H9 (cell line): ENCODE results near the gene SPEM3. TPM values are rescaled to one million over a fixed set of nuclear protein-coding genes. Genes with fewer than 3 reads are reported as not detected.

ENCODE experiments used
- DNase-seq: peaks from one replicate; pipeline ENCODE4 v3.0.0-alpha.2; 2017
- H2AFZ ChIP-seq: one replicate; pipeline ENCODE4 v1.6.1; 2013; ENCODE audit warnings: mild to moderate bottlenecking, low read length, control low read depth, moderate library complexity
- H2AK5ac ChIP-seq: 2 replicates; pipeline ENCODE4 v1.6.1; 2013; ENCODE audit warnings: low read length, control low read depth, mixed read lengths; ENCODE audit not compliant: insufficient read length
- H2BK120ac ChIP-seq: one replicate; pipeline ENCODE4 v1.6.1; 2013; ENCODE audit warnings: low read depth, mild to moderate bottlenecking, low read length, control low read depth, inconsistent platforms; ENCODE audit not compliant: poor library complexity, severe bottlenecking
- H2BK12ac ChIP-seq: 2 replicates; pipeline ENCODE4 v1.6.1; 2013; ENCODE audit warnings: low read length, control low read depth, mixed read lengths, low read depth; ENCODE audit not compliant: insufficient read length
- H2BK15ac ChIP-seq: 2 replicates; pipeline ENCODE4 v1.6.1; 2013; ENCODE audit warnings: low read depth, low read length, control low read depth
- H2BK20ac ChIP-seq: one replicate; pipeline ENCODE4 v1.6.1; 2013; ENCODE audit warnings: low read depth, mild to moderate bottlenecking, low read length, control low read depth, inconsistent platforms; ENCODE audit not compliant: poor library complexity, severe bottlenecking
- H2BK5ac ChIP-seq: 2 replicates; pipeline ENCODE4 v1.6.1; 2013; ENCODE audit warnings: low read length, control low read depth, mixed read lengths; ENCODE audit not compliant: insufficient read length
- H3K14ac ChIP-seq: 2 replicates; pipeline ENCODE4 v1.6.1; 2013; ENCODE audit warnings: low read length, control low read depth; ENCODE audit not compliant: insufficient read depth
- H3K18ac ChIP-seq: 2 replicates; pipeline ENCODE4 v1.6.1; 2013; ENCODE audit warnings: low read depth, mild to moderate bottlenecking, mixed read lengths, low read length, control low read depth; ENCODE audit not compliant: insufficient read length
- H3K23ac ChIP-seq: 2 replicates; pipeline ENCODE4 v1.6.1; 2013; ENCODE audit warnings: low read length, control low read depth, mixed read lengths, low read depth; ENCODE audit not compliant: insufficient read length
- H3K23me2 ChIP-seq: 2 replicates; pipeline ENCODE4 v1.6.1; 2013; ENCODE audit warnings: low read depth, mild to moderate bottlenecking, mixed read lengths, low read length, control low read depth; ENCODE audit not compliant: insufficient read length, poor library complexity, severe bottlenecking
- H3K27ac ChIP-seq: 2 replicates; pipeline ENCODE4 v1.5.1; 2013; ENCODE audit warnings: low read length, control low read depth, mixed read lengths, low read depth; ENCODE audit not compliant: insufficient read length
- H3K27me3 ChIP-seq: 2 replicates; pipeline ENCODE4 v1.6.1; 2013; ENCODE audit warnings: low read length, control low read depth, inconsistent platforms; ENCODE audit not compliant: insufficient read depth
- H3K4ac ChIP-seq: 2 replicates; pipeline ENCODE4 v1.6.1; 2013; ENCODE audit warnings: low read depth, mild to moderate bottlenecking, control low read depth, inconsistent platforms, low read length, moderate library complexity
- H3K4me1 ChIP-seq: 2 replicates; pipeline ENCODE4 v1.6.1; 2013; ENCODE audit warnings: low read length, control low read depth, inconsistent platforms; ENCODE audit not compliant: insufficient read depth
- H3K4me2 ChIP-seq: 2 replicates; pipeline ENCODE4 v1.6.1; 2013; ENCODE audit warnings: low read length, control low read depth, mixed read lengths; ENCODE audit not compliant: insufficient read length, insufficient read depth
- H3K56ac ChIP-seq: 2 replicates; pipeline ENCODE4 v1.6.1; 2013; ENCODE audit warnings: low read depth, mild to moderate bottlenecking, mixed read lengths, low read length, control low read depth; ENCODE audit not compliant: insufficient read length
- H3K79me1 ChIP-seq: 2 replicates; pipeline ENCODE4 v1.6.1; 2013; ENCODE audit warnings: low read depth, mild to moderate bottlenecking, moderate library complexity, low read length, control low read depth, inconsistent platforms; ENCODE audit not compliant: insufficient read depth, poor library complexity, severe bottlenecking
- H3K79me2 ChIP-seq: 2 replicates; pipeline ENCODE4 v1.6.1; 2013; ENCODE audit warnings: low read length, control low read depth, inconsistent platforms; ENCODE audit not compliant: insufficient read depth
- H3K9ac ChIP-seq: 2 replicates; pipeline ENCODE4 v1.6.1; 2013; ENCODE audit warnings: low read length, control low read depth, mixed read lengths; ENCODE audit not compliant: insufficient read length; ENCODE audit errors: extremely low read depth
- H3K9me3 ChIP-seq: one replicate; pipeline ENCODE4 v1.6.1; 2013; ENCODE audit warnings: low read depth, low read length, inconsistent platforms; ENCODE audit not compliant: control insufficient read depth
- H3T11ph ChIP-seq: one replicate; pipeline ENCODE4 v1.6.1; 2013; ENCODE audit warnings: mild to moderate bottlenecking, low read length, control low read depth, inconsistent platforms
- H4K20me1 ChIP-seq: one replicate; pipeline ENCODE4 v1.6.1; 2013; ENCODE audit not compliant: control insufficient read depth, insufficient read length, insufficient read depth
- H4K5ac ChIP-seq: 2 replicates; pipeline ENCODE4 v1.6.1; 2013; ENCODE audit warnings: low read depth, mild to moderate bottlenecking, mixed read lengths, low read length, control low read depth; ENCODE audit not compliant: insufficient read length
- H4K8ac ChIP-seq: replicated peaks from 2 replicates; pipeline ENCODE4 v1.6.1; 2013; ENCODE audit warnings: low read length, control low read depth, mixed read lengths, low read depth; ENCODE audit not compliant: insufficient read length
- H4K91ac ChIP-seq: 2 replicates; pipeline ENCODE4 v1.6.1; 2013; ENCODE audit warnings: low read depth, mild to moderate bottlenecking, moderate library complexity, mixed read lengths, low read length, control low read depth; ENCODE audit not compliant: insufficient read length
- H3K27ac Mint-ChIP-seq, 3 experiments: 2 replicates in 2 of 3; 3 replicates in 1 of 3; pipeline ENCODE4 v1.8.0; 2020 to 2021; ENCODE audit warnings: mixed read lengths in 3 of 3, mild to moderate bottlenecking in 1 of 3, moderate library complexity in 1 of 3
- H3K27me3 Mint-ChIP-seq: 2 replicates; pipeline ENCODE4 v1.8.0; 2021; ENCODE audit warnings: low read depth, mild to moderate bottlenecking, moderate library complexity, mixed read lengths
- H3K36me3 Mint-ChIP-seq, 3 experiments: 2 replicates in 2 of 3; 3 replicates in 1 of 3; pipeline ENCODE4 v1.8.0; 2020 to 2021; ENCODE audit warnings: low read depth in 3 of 3, mixed read lengths in 3 of 3; ENCODE audit not compliant: insufficient read depth in 1 of 3
- H3K4me1 Mint-ChIP-seq, 2 experiments: 2 replicates each; pipeline ENCODE4 v1.8.0; 2020; ENCODE audit warnings: mixed read lengths in 2 of 2
- H3K4me3 Mint-ChIP-seq, 2 experiments: 2 replicates in 1 of 2; 3 replicates in 1 of 2; pipeline ENCODE4 v1.8.0; 2020 to 2021; ENCODE audit warnings: mild to moderate bottlenecking in 2 of 2, mixed read lengths in 2 of 2, moderate library complexity in 1 of 2
- H3K9me3 Mint-ChIP-seq, 2 experiments: 2 replicates in 1 of 2; 3 replicates in 1 of 2; pipeline ENCODE4 v1.8.0; 2020; ENCODE audit warnings: mild to moderate bottlenecking in 2 of 2, mixed read lengths in 2 of 2, moderate library complexity in 1 of 2
- CTCF ChIP-seq: fragments of 200-600 bp; sonication (generic); conservative IDR thresholded peaks from 3 replicates; pipeline ENCODE4 v1.8.0; 2021; ENCODE audit warnings: antibody characterized with exemption, mild to moderate bottlenecking
- WGBS: extraction: QIAGEN DNeasy Blood & Tissue Kit; methylation state at CpG from one replicate; pipeline ENCODE4 v1.1.7; 2013; ENCODE audit warnings: missing lambda C conversion rate, low lambda C conversion rate, mixed read lengths; ENCODE audit not compliant: insufficient read length; ENCODE audit errors: extremely low coverage; 5-methylcytosine and 5-hydroxymethylcytosine counted together
- total RNA-seq: library from RNA; stranded (reverse); gene quantifications from 2 replicates; pipeline ENCODE4 v1.2.1, GENCODE V29; 2021

The SPEM3 gene
- total RNA-seq, 1 experiment from 2014 or later = not detected

- Histone ChIP-seq H3K79me1 (no peaks in the 10 kb centered on the region), H3K56ac (no peak within 1 kb of the TSS), H2BK12ac (no peak within 1 kb of the TSS), H4K20me1 (no peaks in the 10 kb centered on the region), H3K27me3 (peaks cover 1% of the 10 kb centered on the region; the same call in 1 of the 2 replicates), H3K14ac (no peak within 1 kb of the TSS), H3T11ph (no peak within 1 kb of the TSS), H2BK20ac (no peak within 1 kb of the TSS), H3K23ac (no peak within 1 kb of the TSS), H2AFZ (no peak within 1 kb of the TSS), H3K27ac (no peak within 1 kb of the TSS), H3K9ac (no peak within 1 kb of the TSS), H3K79me2 (no peaks in the 10 kb centered on the region), H4K91ac (no peak within 1 kb of the TSS), H3K9me3 (no peaks in the 10 kb centered on the region), H3K18ac (peak within 1 kb of the TSS; percentile 59), H3K23me2 (peaks cover 12% of the 10 kb centered on the region), H3K4ac (no peak within 1 kb of the TSS), H2BK5ac (no peak within 1 kb of the TSS), H2AK5ac (no peak within 1 kb of the TSS), H4K8ac (no peak within 1 kb of the TSS), H2BK15ac (no peak within 1 kb of the TSS), H3K4me1 (no peaks in the 10 kb centered on the region; the same call in 1 of the 2 replicates), H4K5ac (no peak within 1 kb of the TSS), H3K4me2 (peak within 1 kb of the TSS; percentile 22), H2BK120ac (no peak within 1 kb of the TSS)
- no CpG with 5 or more reads among the region's 51 CpGs for WGBS
- Mint-ChIP-seq H3K4me1 (peaks cover 30 to 46% of the 10 kb centered on the region in 2 experiments), H3K36me3 (peaks cover 7 to 23% (median 9%) of the 10 kb centered on the region in 3 experiments), H3K4me3 (peak within 1 kb of the TSS; percentile 81 to 94), H3K9me3 (no peaks in the 10 kb centered on the region; a peak in 1 of 5 replicates), H3K27ac (peak within 1 kb of the TSS; percentile 97 to 99 (median 97)), H3K27me3 (peaks cover 14% of the 10 kb centered on the region)
- TF ChIP-seq CTCF = peak; percentile 38; the same call in 2 of the 3 replicates
- DNase-seq = peak; percentile 98
These were observed 16.3 kb downstream of the SPEM3 start, which contains the start of gene CHRNB1 for GRCh38 chr17:7444682-7445618. Gene CHRNB1 (plus strand): TSS chr17:7445061. CDS start chr17:7445128, 67 bp downstream.
